BE2C (cell line): ENCODE results near the gene PLEK. TPM values are rescaled to one million over a fixed set of nuclear protein-coding genes. Genes with fewer than 3 reads are reported as not detected.

ENCODE experiments used
- DNase-seq: peaks from one replicate; pipeline ENCODE4 v3.0.0-alpha.2; 2020
- H3K27me3 ChIP-seq: fragments of 250-450 bp; sonication (Bioruptor Pico); 2 replicates; pipeline ENCODE4 v1.5.1; 2020; ENCODE audit warnings: mild to moderate bottlenecking
- H3K36me3 ChIP-seq: fragments of 250-450 bp; sonication (Bioruptor Pico); 2 replicates; pipeline ENCODE4 v1.5.1; 2020; ENCODE audit warnings: mild to moderate bottlenecking
- H3K4me1 ChIP-seq: fragments of 250-450 bp; sonication (Bioruptor Pico); 2 replicates; pipeline ENCODE4 v1.5.1; 2020
- H3K4me3 ChIP-seq: 2 replicates; pipeline ENCODE4 v1.5.1; 2011; ENCODE audit warnings: low read depth, low read length
- H3K9me3 ChIP-seq: fragments of 250-450 bp; sonication (Bioruptor Pico); 2 replicates; pipeline ENCODE4 v1.5.1; 2020
- CTCF ChIP-seq: IDR thresholded peaks from 2 replicates; pipeline ENCODE4 v1.5.1; 2012; ENCODE audit warnings: mild to moderate bottlenecking, low read depth, low read length
- polyA plus RNA-seq: library from polyadenylated mRNA; unstranded; fragments of >200 nt; gene quantifications from one replicate; pipeline ENCODE4 v1.2.1, GENCODE V29; 2012; ENCODE audit warnings: low read depth, missing spikeins; ENCODE audit not compliant: insufficient read length, insufficient read depth

The PLEK gene
- polyA plus RNA-seq = 0.51 TPM

GRCh38 chr2:68365087-68365486 lies at the start of gene PLEK:
Gene PLEK, plus strand, starts transcription at chr2:68365282. Its CDS starts 70 bp downstream, at chr2:68365352.
- Histone ChIP-seq H3K4me1 (no peaks in the 10 kb centered on the region), H3K27me3 (no peaks in the 10 kb centered on the region), H3K4me3 (no peak within 1 kb of the TSS), H3K9me3 (no peaks in the 10 kb centered on the region), H3K36me3 (no peaks in the 10 kb centered on the region)
- DNase-seq = no peak
- no peak for TF ChIP-seq CTCF

- DNase-seq = no peak
- H3K4me1 ChIP-seq = no peaks in the 10 kb centered on the region
- H3K9me3 ChIP-seq = no peaks in the 10 kb centered on the region
- H3K4me3 ChIP-seq = no peak overlapping the region
- no peaks in the 10 kb centered on the region for H3K27me3 ChIP-seq
- H3K36me3 ChIP-seq = peaks cover 17% of the 10 kb centered on the region
- TF ChIP-seq CTCF = no peak
Measured at GRCh38 chr2:68316111-68316510, 49.0 kb upstream of the PLEK start.

- Histone ChIP-seq H3K27me3 (no peaks in the 10 kb centered on the region), H3K9me3 (no peaks in the 10 kb centered on the region), H3K4me3 (peak overlapping the region; percentile 76), H3K4me1 (no peaks in the 10 kb centered on the region), H3K36me3 (peaks cover 17% of the 10 kb centered on the region)
- TF ChIP-seq CTCF = no peak
- DNase-seq = peak; percentile 17
Measured at GRCh38 chr2:68317971-68318913, 46.8 kb upstream of the PLEK start.

GRCh38 chr2:68318914-68319397 lies 46.1 kb upstream of the PLEK start:
- no peaks in the 10 kb centered on the region for H3K27me3 ChIP-seq
- TF ChIP-seq CTCF = no peak

GRCh38 chr2:68319398-68320117 lies 45.5 kb upstream of the PLEK start, which contains the start of gene CNRIP1:
Gene CNRIP1, minus strand, starts transcription at chr2:68319949. Its CDS starts 549 bp downstream, at chr2:68319400.
- peak; percentile 70 for DNase-seq
- Histone ChIP-seq H3K4me1 (no peaks in the 10 kb centered on the region), H3K4me3 (peak within 1 kb of the TSS; percentile 76), H3K27me3 (no peaks in the 10 kb centered on the region), H3K36me3 (peaks cover 16% of the 10 kb centered on the region), H3K9me3 (no peaks in the 10 kb centered on the region)
- TF ChIP-seq CTCF = no peak

More at GRCh38 chr2:68318914-68319397, 46.1 kb upstream of the PLEK start:
- H3K9me3 ChIP-seq = no peaks in the 10 kb centered on the region
- no peak for DNase-seq
- peaks cover 17% of the 10 kb centered on the region for H3K36me3 ChIP-seq
- H3K4me1 ChIP-seq = no peaks in the 10 kb centered on the region
- peak overlapping the region; percentile 76 for H3K4me3 ChIP-seq
